MM.1S (cell line): ENCODE data around the gene LIMS2.

Experiments
- CTCF ChIP-seq: fragments of 300-600 bp; sonication (generic); IDR thresholded peaks from 2 replicates; pipeline ENCODE4 v1.5.1; 2016; ENCODE audit warnings: antibody characterized with exemption, low read length, mixed read lengths
- EZH2 ChIP-seq: fragments of 300-600 bp; sonication (generic); optimal IDR thresholded peaks from 2 replicates; pipeline ENCODE3; 2017; ENCODE audit warnings: low read depth, mild to moderate bottlenecking, antibody characterized with exemption, low read length, mixed read lengths

GRCh38 chr2:127624756-127625571, 50.4 kb downstream of the LIMS2 start:
- no peak for TF ChIP-seq CTCF
- TF ChIP-seq EZH2, result no peak
